PC-9 (cell line): Measurements from ENCODE around the gene BMF. TPM values are rescaled to one million over a fixed set of nuclear protein-coding genes. Genes with fewer than 3 reads are reported as not detected.

ENCODE experiments used
- BruUV-seq: library from RNA; stranded (reverse); fragments of 400-500 nt; replicated peaks from 2 replicates; lab custom pipeline; 2021; lab: Mats Ljungman, UMichigan
- CTCF ChIA-PET: fragments of 300-600 bp; sonication (Branson Sonifier 250); formaldehyde crosslinking; loops from one replicate; lab custom pipeline; 2022; ENCODE audit warnings: antibody characterized with exemption; lab: Charles Lee
- POLR2A ChIA-PET: fragments of 300-600 bp; sonication (Branson Sonifier 250); formaldehyde crosslinking; loops from one replicate; lab custom pipeline; 2022; ENCODE audit warnings: antibody characterized with exemption; ENCODE audit not compliant: unreplicated experiment; lab: Charles Lee
- DNase-seq, 2 experiments: peaks; one replicate each; pipeline versions ENCODE4 v3.0.0 to v3.0.0-alpha.2; 2015 to 2022; ENCODE audit warnings: mixed read lengths in 1 of 2
- H2AFZ ChIP-seq: fragments of 200-600 bp; sonication (generic); 2 replicates; pipeline ENCODE4 v1.8.1; 2017; ENCODE audit warnings: antibody characterized with exemption
- H3F3A ChIP-seq: fragments of 200-600 bp; sonication (generic); 2 replicates; pipeline ENCODE4 v1.8.1; 2017; ENCODE audit warnings: antibody characterized with exemption, mild to moderate bottlenecking, low read depth; ENCODE audit not compliant: insufficient read depth
- H3K27ac ChIP-seq: fragments of 200-600 bp; sonication (generic); 2 replicates; pipeline ENCODE4 v1.6.1; 2016; ENCODE audit warnings: mixed run types
- H3K27me3 ChIP-seq: fragments of 200-600 bp; sonication (generic); 2 replicates; pipeline ENCODE4 v1.6.1; 2016; ENCODE audit warnings: low read depth, mixed run types; ENCODE audit not compliant: insufficient read depth
- H3K36me3 ChIP-seq: fragments of 200-600 bp; sonication (generic); 2 replicates; pipeline ENCODE4 v1.6.1; 2016; ENCODE audit warnings: low read depth, mixed run types
- H3K4me1 ChIP-seq: fragments of 200-600 bp; sonication (generic); replicated peaks from 2 replicates; pipeline ENCODE4 v1.6.1; 2016; ENCODE audit warnings: mixed run types; ENCODE audit not compliant: insufficient read depth
- H3K4me2 ChIP-seq: fragments of 200-600 bp; sonication (generic); 2 replicates; pipeline ENCODE4 v1.6.1; 2017; ENCODE audit warnings: mixed run types
- H3K4me3 ChIP-seq: fragments of 200-600 bp; sonication (generic); 2 replicates; pipeline ENCODE4 v1.6.1; 2016; ENCODE audit warnings: mixed run types
- H3K79me2 ChIP-seq: fragments of 200-600 bp; sonication (generic); 2 replicates; pipeline ENCODE4 v1.6.1; 2017; ENCODE audit warnings: low read depth, mixed run types
- H3K9me2 ChIP-seq: fragments of 200-600 bp; sonication (generic); 2 replicates; pipeline ENCODE4 v1.8.1; 2017; ENCODE audit warnings: mild to moderate bottlenecking; ENCODE audit not compliant: insufficient read depth
- H3K9me3 ChIP-seq: fragments of 200-600 bp; sonication (generic); 2 replicates; pipeline ENCODE4 v1.8.1; 2016; ENCODE audit warnings: low read depth; ENCODE audit not compliant: insufficient read depth
- H4K20me1 ChIP-seq: fragments of 200-600 bp; sonication (generic); 2 replicates; pipeline ENCODE4 v1.8.1; 2017; ENCODE audit not compliant: insufficient read depth
- CTCF ChIP-seq: fragments of 200-600 bp; sonication (generic); conservative IDR thresholded peaks from 2 replicates; pipeline ENCODE4 v1.6.1; 2017; ENCODE audit warnings: mixed run types, antibody characterized with exemption, mild to moderate bottlenecking, moderate library complexity
- EZH2 ChIP-seq: fragments of 200-600 bp; sonication (generic); IDR thresholded peaks from 2 replicates; pipeline ENCODE4 v1.8.0; 2017; ENCODE audit warnings: antibody characterized with exemption, low read depth
- intact Hi-C: fragments of 100-400 bp; cut with micrococcal nuclease; formaldehyde crosslinking; loops from one replicate; pipeline ENCODE4 v1.10.0; 2022; ENCODE audit not compliant: unreplicated experiment
- total RNA-seq: library from RNA; stranded (reverse); gene quantifications from 2 replicates; pipeline ENCODE4 v1.2.3, GENCODE V29; 2021

Gene BMF
- total RNA-seq, 1 experiment from 2014 or later, result 11.0 TPM

- Histone ChIP-seq H3K4me1 (peaks cover 48% of the 10 kb centered on the region), H2AFZ (peak overlapping the region; percentile 74), H3K36me3 (no peaks in the 10 kb centered on the region), H3K4me3 (peak overlapping the region; percentile 66), H3F3A (peaks cover 39% of the 10 kb centered on the region), H3K9me2 (no peaks in the 10 kb centered on the region), H3K9me3 (no peaks in the 10 kb centered on the region), H3K79me2 (no peaks in the 10 kb centered on the region), H4K20me1 (no peaks in the 10 kb centered on the region), H3K4me2 (peak overlapping the region; percentile 87), H3K27me3 (no peaks in the 10 kb centered on the region), H3K27ac (no peak overlapping the region)
- intact Hi-C loops, result loop anchor here (5.0 to 10.0 kb wide), 3 partner anchors 147 to 767 kb away; partner anchors contain the start of genes FSIP1 and RHOV
- TF ChIP-seq CTCF, result no peak
- no peak for TF ChIP-seq EZH2
- ChIA-PET POLR2A (interaction anchor here (0.5 kb wide), 1 partner anchor 23 kb away, joined by 13 read pairs; no protein-coding TSS in a partner anchor), CTCF (interaction anchor here (0.6 to 0.7 kb wide), 2 partner anchors 62 to 259 kb away, joined by 4 to 9 read pairs; no protein-coding TSS in a partner anchor)
- no peak for DNase-seq
- no TSS peak for BruUV-seq
Measured at GRCh38 chr15:40108061-40108854, 421 bp downstream of the BMF start.

- CTCF ChIA-PET, result interaction anchor here (0.6 to 4.6 kb wide), 12 partner anchors 17 to 978 kb away, joined by 3 to 67 read pairs (median 3); partner anchors contain the start of gene BUB1B
- Histone ChIP-seq H2AFZ (0 out of 2 replicates have a peak overlapping the region, but pooled peaks have one; percentile 56), H3K4me1 (peaks cover 66% of the 10 kb centered on the region), H3K9me2 (no peaks in the 10 kb centered on the region), H3K36me3 (no peaks in the 10 kb centered on the region), H4K20me1 (no peaks in the 10 kb centered on the region), H3K9me3 (no peaks in the 10 kb centered on the region), H3K79me2 (no peaks in the 10 kb centered on the region), H3K27ac (peak overlapping the region; percentile 60), H3K4me3 (peak overlapping the region; percentile 31; the same call in 1 of the 2 replicates), H3K27me3 (no peaks in the 10 kb centered on the region), H3F3A (peaks cover 50% of the 10 kb centered on the region), H3K4me2 (peak overlapping the region; percentile 87)
- DNase-seq, result peak; percentile 81 to 92
- no peak; the same call in 1 of the 2 replicates for TF ChIP-seq CTCF
- no peak for TF ChIP-seq EZH2
- POLR2A ChIA-PET, result interaction anchor here (0.5 to 0.9 kb wide), 8 partner anchors 30 to 845 kb away, joined by 3 to 10 read pairs (median 4); no protein-coding TSS in a partner anchor
- no TSS peak for BruUV-seq
- intact Hi-C loops, result loop anchor here (5.0 to 10.0 kb wide), 3 partner anchors 148 to 768 kb away; partner anchors contain the start of genes FSIP1 and RHOV
Measured at GRCh38 chr15:40106203-40107161, 2.2 kb downstream of the BMF start.
